ENCODE measurements around the gene C1orf159.
A peak's percentile ranks its signal among the peaks of the same experiment; 100 is the strongest.
"Not testable (repeated sequence)": the region's sequence is repeated elsewhere in the genome, so short reads cannot be mapped to it uniquely, and the experiment has no call there.

C1orf159 gene

DNA sequence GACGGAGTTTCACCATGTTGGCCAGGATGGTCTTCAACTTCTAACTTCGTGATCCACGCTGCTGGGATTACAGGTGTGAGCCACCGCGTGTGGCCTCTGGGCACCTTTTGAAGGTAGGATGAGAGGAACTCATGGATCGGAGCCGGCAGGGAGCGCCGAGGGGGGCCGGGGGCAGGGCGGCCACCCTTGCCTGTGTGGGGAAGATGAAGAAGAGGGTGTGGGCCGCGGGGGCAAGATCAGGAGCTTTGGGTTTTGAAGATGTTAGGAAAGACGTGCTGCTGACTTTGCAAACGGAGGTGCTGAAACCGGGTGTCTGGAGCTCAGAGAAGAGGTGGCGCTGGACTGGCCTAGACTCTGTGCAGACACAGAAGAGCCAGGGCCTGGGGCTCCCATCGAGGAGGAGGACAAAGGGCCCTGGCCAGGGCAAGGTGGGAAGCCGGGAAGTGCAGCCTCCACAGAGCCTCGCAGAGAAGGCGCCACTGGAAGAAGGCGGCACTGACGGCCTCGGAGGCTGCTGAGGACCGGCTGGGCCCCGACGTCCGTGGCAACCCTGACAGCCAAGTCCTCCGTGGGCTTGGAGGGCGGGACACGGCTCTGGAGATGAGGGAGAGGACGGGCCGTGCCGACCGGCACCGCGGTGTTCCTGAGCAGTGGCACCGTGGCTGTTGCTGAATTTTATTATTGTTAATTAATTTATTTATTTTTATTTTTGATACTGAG lies 55.4 kb downstream of the C1orf159 start:
- Histone ChIP-seq H3K36me3 (ENCODE audit: control insufficient read depth, insufficient read depth, low read length) (no peaks in the 10 kb centered on the region), H3K4me1 (ENCODE audit: control insufficient read depth, insufficient read depth, low read length, poor library complexity, severe bottlenecking) (peaks cover 33% of the 10 kb centered on the region), H3K27ac (ENCODE audit: low read depth, low read length, severe bottlenecking) (no peak overlapping the region), H3K4me3 (ENCODE audit: extremely low read depth, insufficient read depth, low read length, poor library complexity, severe bottlenecking) (peak overlapping the region; percentile 46), H3K9me3 (ENCODE audit: control insufficient read depth, low read length) (no peaks in the 10 kb centered on the region)
- WGBS, 2 experiments (ENCODE audit: insufficient coverage in 2 of 2): 48 to 51% methylated on average over 31 to 33 of the region's 38 CpGs

DNA sequence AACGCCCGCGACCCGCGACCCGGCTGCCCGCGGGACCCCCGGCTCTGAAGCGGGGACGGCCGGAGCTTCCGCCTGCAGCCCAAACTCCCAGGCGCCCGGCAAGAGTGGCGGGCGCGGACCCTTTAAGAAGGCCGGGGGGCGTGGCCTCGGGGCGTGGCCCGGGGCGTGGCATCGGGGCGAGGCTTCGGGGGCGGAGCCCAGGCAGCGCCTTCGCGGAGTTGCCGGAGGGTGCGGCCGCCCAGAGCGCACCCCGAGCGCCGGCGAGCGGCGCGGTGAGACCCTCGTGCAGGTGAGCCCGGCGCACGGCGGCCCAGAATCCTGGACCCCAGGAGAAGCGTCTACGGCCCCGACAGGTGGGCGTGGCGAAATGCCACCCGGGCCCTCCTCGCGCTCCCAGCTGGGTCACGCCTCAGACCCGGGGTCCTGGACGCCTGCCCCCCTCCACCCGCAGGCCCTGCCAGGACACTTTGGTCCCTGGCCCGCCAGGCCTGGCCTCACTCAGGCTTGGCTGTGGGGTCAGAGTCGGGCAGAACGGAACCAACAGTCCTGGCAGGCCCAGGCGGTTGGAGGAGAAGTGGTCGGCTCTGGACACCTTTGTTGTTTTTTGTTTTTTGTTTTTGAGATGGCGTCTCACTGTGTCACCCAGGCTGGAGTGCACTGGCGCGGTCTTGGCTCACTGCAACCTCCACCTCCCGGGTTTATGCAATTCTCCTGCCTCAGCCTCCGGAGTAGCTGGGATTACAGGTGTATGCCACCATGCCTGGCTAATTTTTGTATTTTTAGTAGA lies 56.2 kb downstream of the C1orf159 start:
- Histone ChIP-seq H3K36me3 (ENCODE audit: control insufficient read depth, insufficient read depth, low read length) (peaks cover 2% of the 10 kb centered on the region), H3K27ac (ENCODE audit: low read depth, low read length, severe bottlenecking) (no peak overlapping the region), H3K9me3 (ENCODE audit: control insufficient read depth, low read length) (no peaks in the 10 kb centered on the region), H3K4me1 (ENCODE audit: control insufficient read depth, insufficient read depth, low read length, poor library complexity, severe bottlenecking) (peaks cover 33% of the 10 kb centered on the region), H3K4me3 (ENCODE audit: extremely low read depth, insufficient read depth, low read length, poor library complexity, severe bottlenecking) (peak overlapping the region; percentile 46)
- 2% methylated on average over 49 to 66 of the region's 69 CpGs for WGBS, 2 experiments (ENCODE audit: insufficient coverage in 2 of 2)

DNA sequence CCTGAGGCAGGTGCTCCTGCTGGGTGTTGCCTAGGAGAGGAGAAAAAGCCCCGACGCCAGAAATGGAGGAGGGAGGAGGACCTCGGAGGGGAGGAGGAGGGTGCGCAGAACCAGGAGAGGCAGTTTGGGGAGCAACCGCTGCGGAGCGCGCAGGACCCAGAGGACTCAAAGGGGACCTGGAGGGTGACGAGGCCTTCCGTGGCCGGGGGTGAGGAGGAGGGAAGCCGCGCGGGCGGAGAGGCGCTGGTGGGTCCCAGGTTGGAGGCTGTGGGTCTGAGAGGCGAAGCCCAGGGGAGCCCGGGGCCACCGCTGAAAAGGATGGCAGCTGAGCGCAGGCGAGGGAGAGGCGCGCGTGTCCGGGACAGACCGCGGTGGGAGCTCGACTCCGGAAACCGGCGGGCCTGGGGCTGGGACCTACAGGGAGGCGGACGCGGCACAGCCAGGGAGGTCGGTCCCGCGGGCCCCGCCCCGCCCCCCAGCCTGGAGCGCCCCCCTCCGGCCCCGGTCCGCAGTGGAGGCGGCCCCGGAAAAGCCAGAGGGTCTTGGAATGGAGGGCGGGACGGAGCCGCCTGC lies 56.9 kb downstream of the C1orf159 start:
- peaks cover 28% of the 10 kb centered on the region for H3K4me1 ChIP-seq (ENCODE audit: control insufficient read depth, insufficient read depth, low read length, poor library complexity, severe bottlenecking)
- H3K36me3 ChIP-seq (ENCODE audit: control insufficient read depth, insufficient read depth, low read length): peaks cover 8% of the 10 kb centered on the region
- peak overlapping the region; percentile 46 for H3K4me3 ChIP-seq (ENCODE audit: extremely low read depth, insufficient read depth, low read length, poor library complexity, severe bottlenecking)
- 0 to 2% methylated on average over 34 to 41 of the region's 48 CpGs for WGBS, 2 experiments (ENCODE audit: insufficient coverage in 2 of 2)
- H3K27ac ChIP-seq (ENCODE audit: low read depth, low read length, severe bottlenecking): no peak overlapping the region
- no peaks in the 10 kb centered on the region for H3K9me3 ChIP-seq (ENCODE audit: control insufficient read depth, low read length)

DNA sequence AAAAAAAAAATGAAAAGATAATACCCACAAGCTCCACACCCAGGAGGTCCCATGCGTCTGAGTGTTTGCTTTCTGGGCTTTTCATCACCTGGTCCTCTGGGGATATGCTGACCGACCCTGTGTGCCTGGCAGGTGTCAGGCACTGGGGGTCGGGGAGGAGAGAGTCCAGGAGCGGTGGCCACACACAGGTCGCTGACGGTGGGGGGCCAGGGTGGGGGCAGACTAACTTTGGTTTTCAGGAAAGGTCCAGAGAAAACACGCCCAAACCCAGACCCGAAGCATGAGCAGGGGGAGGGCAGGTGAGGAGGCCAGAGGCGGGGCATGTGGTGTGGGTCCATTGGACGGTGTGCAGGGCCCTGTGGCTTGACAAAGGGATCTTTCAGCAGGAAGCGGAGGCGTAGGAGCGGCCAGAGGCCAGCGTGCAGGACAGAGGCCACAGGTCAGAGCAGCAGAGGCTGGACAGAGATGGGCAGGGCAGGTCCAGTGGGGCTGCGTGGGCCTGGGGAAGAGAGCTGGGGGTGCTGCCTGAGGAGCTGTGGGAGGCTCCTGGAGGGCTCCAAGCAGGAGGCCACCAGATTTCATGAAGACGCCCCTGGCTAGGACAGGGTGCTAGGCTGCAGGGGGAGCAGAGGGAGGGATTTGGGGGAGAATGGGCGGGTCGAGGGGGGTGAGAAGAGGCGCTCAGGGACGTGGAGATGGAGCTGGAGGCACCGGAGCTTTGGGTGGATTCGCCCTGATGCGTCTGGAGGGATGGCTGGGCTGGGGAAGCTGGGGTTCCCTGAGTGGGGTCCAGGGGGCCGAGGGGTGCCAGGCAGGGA lies 57.6 kb downstream of the C1orf159 start:
- Histone ChIP-seq H3K4me3 (ENCODE audit: extremely low read depth, insufficient read depth, low read length, poor library complexity, severe bottlenecking) (peak overlapping the region; percentile 46), H3K27ac (ENCODE audit: low read depth, low read length, severe bottlenecking) (no peak overlapping the region), H3K4me1 (ENCODE audit: control insufficient read depth, insufficient read depth, low read length, poor library complexity, severe bottlenecking) (peaks cover 21% of the 10 kb centered on the region), H3K9me3 (ENCODE audit: control insufficient read depth, low read length) (no peaks in the 10 kb centered on the region), H3K36me3 (ENCODE audit: control insufficient read depth, insufficient read depth, low read length) (peaks cover 8% of the 10 kb centered on the region)
- 44 to 50% methylated on average over 17 to 24 of the region's 24 CpGs for WGBS, 2 experiments (ENCODE audit: insufficient coverage in 2 of 2)

DNA sequence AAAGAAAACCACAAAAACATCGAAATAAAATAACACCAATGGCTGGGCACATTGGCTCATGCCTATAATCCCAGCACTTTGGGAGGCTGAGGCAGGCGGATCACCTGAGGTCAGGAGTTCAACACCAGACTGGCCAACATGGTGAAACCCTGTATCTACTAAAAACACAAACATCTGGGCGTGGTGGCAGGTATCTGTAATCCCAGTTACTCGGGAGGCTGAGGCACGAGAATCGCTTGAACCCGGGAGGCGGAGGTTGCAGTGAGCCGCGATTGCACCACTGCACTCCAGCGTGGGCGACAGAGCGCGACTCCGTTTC lies 58.2 kb downstream of the C1orf159 start:
- peaks cover 13% of the 10 kb centered on the region for H3K36me3 ChIP-seq (ENCODE audit: control insufficient read depth, insufficient read depth, low read length)
- 79 to 88% methylated on average over 11 to 15 of the region's 15 CpGs for WGBS, 2 experiments (ENCODE audit: insufficient coverage in 2 of 2)
- H3K27ac ChIP-seq (ENCODE audit: low read depth, low read length, severe bottlenecking); H3K4me3 ChIP-seq (ENCODE audit: extremely low read depth, insufficient read depth, low read length, poor library complexity, severe bottlenecking); H3K9me3 ChIP-seq (ENCODE audit: control insufficient read depth, low read length): not testable (repeated sequence)
- H3K4me1 ChIP-seq (ENCODE audit: control insufficient read depth, insufficient read depth, low read length, poor library complexity, severe bottlenecking): peaks cover 15% of the 10 kb centered on the region

DNA sequence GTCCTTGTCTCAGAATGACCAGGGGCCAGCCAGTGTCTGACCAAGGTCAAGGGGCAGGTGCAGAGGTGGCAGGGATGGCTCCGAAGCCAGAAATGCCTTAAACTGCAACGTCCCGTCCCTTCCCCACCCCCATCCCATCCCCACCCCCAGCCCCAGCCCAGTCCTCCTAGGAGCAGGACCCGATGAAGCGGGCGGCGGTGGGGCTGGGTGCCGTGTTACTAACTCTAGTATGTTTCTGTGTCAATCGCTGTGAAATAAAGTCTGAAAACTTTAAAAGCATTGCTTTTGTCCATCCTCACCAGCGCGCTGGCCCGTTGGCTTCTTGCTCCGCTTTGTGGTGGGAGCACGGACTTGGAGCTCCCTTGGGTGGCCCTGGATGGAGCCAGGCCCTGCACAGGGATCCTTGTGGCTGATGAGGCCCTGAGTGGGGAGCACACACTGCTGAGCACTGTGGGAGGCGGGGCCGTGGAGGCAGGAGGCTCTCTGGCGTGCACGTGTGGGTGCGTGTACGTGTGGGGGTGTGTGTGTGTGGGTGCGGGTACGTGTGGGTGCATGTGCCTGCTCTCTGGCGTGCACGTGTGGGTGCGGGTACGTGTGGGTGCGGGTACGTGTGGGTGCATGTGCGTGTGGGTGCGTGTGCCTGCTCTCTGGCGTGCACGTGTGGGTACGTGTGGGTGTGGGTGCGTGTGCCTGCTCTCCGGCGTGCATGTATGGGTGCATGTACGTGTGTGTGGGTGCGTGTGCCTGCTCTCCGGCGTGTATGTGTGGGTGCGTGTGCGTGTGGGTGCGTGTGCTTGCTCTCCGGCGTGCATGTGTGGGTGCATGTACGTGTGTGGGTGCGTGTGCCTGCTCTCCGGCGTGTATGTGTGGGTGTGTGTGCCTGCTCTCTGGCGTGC lies 59.8 kb downstream of the C1orf159 start:
- H3K27ac ChIP-seq (ENCODE audit: low read depth, low read length, severe bottlenecking): no peak overlapping the region
- peaks cover 25% of the 10 kb centered on the region for H3K36me3 ChIP-seq (ENCODE audit: control insufficient read depth, insufficient read depth, low read length)
- 93 to 95% methylated on average over 30 to 40 of the region's 50 CpGs for WGBS, 2 experiments (ENCODE audit: insufficient coverage in 2 of 2)
- H3K4me3 ChIP-seq (ENCODE audit: extremely low read depth, insufficient read depth, low read length, poor library complexity, severe bottlenecking): no peak overlapping the region
- peaks cover 9% of the 10 kb centered on the region for H3K4me1 ChIP-seq (ENCODE audit: control insufficient read depth, insufficient read depth, low read length, poor library complexity, severe bottlenecking)
- no peaks in the 10 kb centered on the region for H3K9me3 ChIP-seq (ENCODE audit: control insufficient read depth, low read length)

DNA sequence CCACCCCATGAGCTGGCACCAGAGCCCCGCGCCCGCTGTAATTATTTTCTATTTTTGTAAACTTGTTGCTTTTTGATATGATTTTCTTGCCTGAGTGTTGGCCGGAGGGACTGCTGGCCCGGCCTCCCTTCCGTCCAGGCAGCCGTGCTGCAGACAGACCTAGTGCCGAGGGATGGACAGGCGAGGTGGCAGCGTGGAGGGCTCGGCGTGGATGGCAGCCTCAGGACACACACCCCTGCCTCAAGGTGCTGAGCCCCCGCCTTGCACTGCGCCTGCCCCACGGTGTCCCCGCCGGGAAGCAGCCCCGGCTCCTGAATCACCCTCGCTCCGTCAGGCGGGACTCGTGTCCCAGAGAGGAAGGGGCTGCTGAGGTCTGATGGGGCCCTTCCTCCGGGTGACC lies 60.9 kb downstream of the C1orf159 start:
- peaks cover 7% of the 10 kb centered on the region for H3K4me1 ChIP-seq (ENCODE audit: control insufficient read depth, insufficient read depth, low read length, poor library complexity, severe bottlenecking)
- H3K4me3 ChIP-seq (ENCODE audit: extremely low read depth, insufficient read depth, low read length, poor library complexity, severe bottlenecking): no peak overlapping the region
- H3K27ac ChIP-seq (ENCODE audit: low read depth, low read length, severe bottlenecking): no peak overlapping the region
- 89 to 91% methylated on average over 18 to 23 of the region's 23 CpGs for WGBS, 2 experiments (ENCODE audit: insufficient coverage in 2 of 2)
- no peaks in the 10 kb centered on the region for H3K9me3 ChIP-seq (ENCODE audit: control insufficient read depth, low read length)
- H3K36me3 ChIP-seq (ENCODE audit: control insufficient read depth, insufficient read depth, low read length): peaks cover 29% of the 10 kb centered on the region

DNA sequence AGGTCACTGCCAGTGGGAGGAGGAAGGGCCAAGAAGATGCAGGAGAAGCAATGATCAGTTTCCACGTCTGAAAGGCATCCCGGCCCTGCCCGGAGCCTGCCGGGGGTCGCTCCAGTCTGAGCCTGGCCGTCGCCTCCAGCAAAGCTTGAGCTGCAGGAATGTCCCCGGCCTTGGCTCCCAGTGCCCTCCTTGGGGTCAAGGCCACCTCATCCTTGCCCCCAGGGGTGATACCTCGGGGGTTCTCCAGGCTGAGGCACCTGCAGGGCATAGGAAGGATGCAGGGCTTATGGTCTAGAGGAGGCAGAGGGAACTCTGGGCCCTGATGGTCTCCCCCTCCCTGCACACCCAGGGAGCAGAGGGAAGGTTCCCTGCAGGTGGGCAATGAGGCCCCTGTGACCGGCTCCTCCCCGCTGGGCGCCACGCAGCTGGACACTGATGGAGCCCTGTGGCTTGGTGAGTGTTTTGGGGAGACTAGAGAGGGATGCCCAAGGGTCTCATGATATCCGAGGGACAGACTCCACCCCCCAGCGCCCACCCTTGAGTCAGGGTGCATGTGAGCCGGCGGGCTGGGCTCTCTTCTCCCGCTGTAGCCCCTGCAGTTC lies 61.7 kb downstream of the C1orf159 start:
- H3K36me3 ChIP-seq (ENCODE audit: control insufficient read depth, insufficient read depth, low read length): peaks cover 29% of the 10 kb centered on the region
- H3K4me1 ChIP-seq (ENCODE audit: control insufficient read depth, insufficient read depth, low read length, poor library complexity, severe bottlenecking): peaks cover 6% of the 10 kb centered on the region
- H3K9me3 ChIP-seq (ENCODE audit: control insufficient read depth, low read length): no peaks in the 10 kb centered on the region
- H3K27ac ChIP-seq (ENCODE audit: low read depth, low read length, severe bottlenecking): no peak overlapping the region
- 93 to 94% methylated on average over 14 of the region's 18 CpGs for WGBS, 2 experiments (ENCODE audit: insufficient coverage in 2 of 2)
- no peak overlapping the region for H3K4me3 ChIP-seq (ENCODE audit: extremely low read depth, insufficient read depth, low read length, poor library complexity, severe bottlenecking)

DNA sequence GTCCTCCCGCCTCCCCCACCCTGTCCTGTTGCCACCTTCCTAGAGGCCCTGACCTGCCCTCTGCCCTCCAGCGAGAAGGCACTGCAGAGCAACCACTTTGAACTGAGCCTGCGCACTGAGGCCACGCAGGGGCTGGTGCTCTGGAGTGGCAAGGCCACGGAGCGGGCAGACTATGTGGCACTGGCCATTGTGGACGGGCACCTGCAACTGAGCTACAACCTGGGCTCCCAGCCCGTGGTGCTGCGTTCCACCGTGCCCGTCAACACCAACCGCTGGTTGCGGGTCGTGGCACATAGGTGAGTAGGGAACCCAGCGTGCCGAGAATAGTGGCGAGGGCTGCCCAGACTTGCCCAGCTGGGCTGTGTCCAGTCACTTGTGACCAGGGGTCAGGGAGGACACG lies 62.2 kb downstream of the C1orf159 start:
- H3K36me3 ChIP-seq (ENCODE audit: control insufficient read depth, insufficient read depth, low read length): peaks cover 29% of the 10 kb centered on the region
- no peak overlapping the region for H3K4me3 ChIP-seq (ENCODE audit: extremely low read depth, insufficient read depth, low read length, poor library complexity, severe bottlenecking)
- WGBS, 2 experiments (ENCODE audit: insufficient coverage in 2 of 2): 98% methylated on average over 17 to 18 of the region's 18 CpGs
- H3K4me1 ChIP-seq (ENCODE audit: control insufficient read depth, insufficient read depth, low read length, poor library complexity, severe bottlenecking): peaks cover 6% of the 10 kb centered on the region
- no peaks in the 10 kb centered on the region for H3K9me3 ChIP-seq (ENCODE audit: control insufficient read depth, low read length)
- no peak overlapping the region for H3K27ac ChIP-seq (ENCODE audit: low read depth, low read length, severe bottlenecking)

Measured in mesodermal cell (in vitro differentiated cells).